ENCODE results near the gene MCF2. TPM values are rescaled to one million over a fixed set of nuclear protein-coding genes. Genes with fewer than 3 reads are reported as not detected.

The MCF2 gene, protein sequence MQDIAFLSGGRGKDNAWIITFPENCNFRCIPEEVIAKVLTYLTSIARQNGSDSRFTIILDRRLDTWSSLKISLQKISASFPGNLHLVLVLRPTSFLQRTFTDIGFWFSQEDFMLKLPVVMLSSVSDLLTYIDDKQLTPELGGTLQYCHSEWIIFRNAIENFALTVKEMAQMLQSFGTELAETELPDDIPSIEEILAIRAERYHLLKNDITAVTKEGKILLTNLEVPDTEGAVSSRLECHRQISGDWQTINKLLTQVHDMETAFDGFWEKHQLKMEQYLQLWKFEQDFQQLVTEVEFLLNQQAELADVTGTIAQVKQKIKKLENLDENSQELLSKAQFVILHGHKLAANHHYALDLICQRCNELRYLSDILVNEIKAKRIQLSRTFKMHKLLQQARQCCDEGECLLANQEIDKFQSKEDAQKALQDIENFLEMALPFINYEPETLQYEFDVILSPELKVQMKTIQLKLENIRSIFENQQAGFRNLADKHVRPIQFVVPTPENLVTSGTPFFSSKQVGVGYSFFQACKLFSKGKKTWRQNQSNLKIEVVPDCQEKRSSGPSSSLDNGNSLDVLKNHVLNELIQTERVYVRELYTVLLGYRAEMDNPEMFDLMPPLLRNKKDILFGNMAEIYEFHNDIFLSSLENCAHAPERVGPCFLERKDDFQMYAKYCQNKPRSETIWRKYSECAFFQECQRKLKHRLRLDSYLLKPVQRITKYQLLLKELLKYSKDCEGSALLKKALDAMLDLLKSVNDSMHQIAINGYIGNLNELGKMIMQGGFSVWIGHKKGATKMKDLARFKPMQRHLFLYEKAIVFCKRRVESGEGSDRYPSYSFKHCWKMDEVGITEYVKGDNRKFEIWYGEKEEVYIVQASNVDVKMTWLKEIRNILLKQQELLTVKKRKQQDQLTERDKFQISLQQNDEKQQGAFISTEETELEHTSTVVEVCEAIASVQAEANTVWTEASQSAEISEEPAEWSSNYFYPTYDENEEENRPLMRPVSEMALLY
- not detected in 5 replicates for total RNA-seq (2022; extraction: Qiagen RNA extraction; ENCODE audit: low read depth)

DNA sequence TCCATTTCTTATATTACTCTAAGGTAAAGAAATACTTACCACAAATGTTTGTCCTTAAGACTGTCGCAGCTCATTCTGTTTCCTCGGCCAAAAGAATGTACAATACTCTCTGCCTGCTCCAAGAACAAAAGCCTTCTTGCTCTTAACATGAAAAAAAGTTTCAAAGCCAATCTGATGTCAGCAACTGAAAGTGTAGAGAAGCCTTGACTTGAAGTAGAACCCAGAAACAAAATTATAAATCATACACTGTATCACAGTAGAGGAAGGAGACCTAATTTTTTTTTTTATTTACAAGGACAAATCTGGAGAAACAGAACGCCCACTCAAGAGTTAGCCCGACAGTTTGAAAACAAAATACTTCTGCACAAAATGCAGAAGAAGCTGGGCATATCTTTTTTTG is at the start of gene MCF2:
TSS of gene MCF2 (minus strand) at position 101 of the 400 bp plus-strand sequence. CDS start 56,423 bp downstream, outside the sequence.

Other genes with a start within 250 kb of the MCF2 start
- not detected in 5 replicates for gene F9, start 177.4 kb downstream of the MCF2 start, total RNA-seq (2022; extraction: Qiagen RNA extraction; ENCODE audit: low read depth)
- gene ATP11C, start 224.9 kb upstream of the MCF2 start, total RNA-seq (2022; extraction: Qiagen RNA extraction; ENCODE audit: low read depth): 4.9 to 19.6 TPM (median 11.6 TPM) in 5 replicates

Data from A549 treated with ZK216348 at 1 μM for 4 hours (cell line).